Endothelial cell of umbilical vein (primary cell): ENCODE measurements around the gene NELFA. TPM values are rescaled to one million over a fixed set of nuclear protein-coding genes. Genes with fewer than 3 reads are reported as not detected.

Source experiments
- BruUV-seq: library from RNA; stranded (reverse); fragments of 400-500 nt; replicated peaks from 2 replicates; lab custom pipeline; 2021; lab: Mats Ljungman, UMichigan
- CTCF ChIA-PET: fragments of 300-600, 350-600 bp; sonication (Branson Sonifier 250); formaldehyde crosslinking; loops from one replicate; lab custom pipeline; 2021; ENCODE audit warnings: antibody characterized with exemption, inconsistent platforms; lab: Charles Lee
- POLR2A ChIA-PET: fragments of 300-600, 350-600 bp; sonication (Branson Sonifier 250); formaldehyde crosslinking; loops from one replicate; lab custom pipeline; 2021; ENCODE audit warnings: antibody characterized with exemption, inconsistent platforms; lab: Charles Lee
- DNase-seq: peaks from one replicate; pipeline ENCODE4 v3.0.0-alpha.2; 2011; ENCODE audit warnings: low read depth, low spot score
- FAIRE-seq: peaks from 2 replicates; lab custom pipeline; 2011; peaks lifted over from hg19 to GRCh38; lab: Jason Lieb, UNC
- H2AFZ ChIP-seq: 2 replicates; pipeline ENCODE4 v1.6.0; 2012; ENCODE audit warnings: low read depth, low read length, control low read depth, inconsistent platforms
- H3K27ac ChIP-seq: 2 replicates; pipeline ENCODE4 v1.5.1; 2011; ENCODE audit warnings: low read depth, mild to moderate bottlenecking, control low read depth, low read length, moderate library complexity; ENCODE audit not compliant: insufficient read depth
- H3K27me3 ChIP-seq, 2 experiments: 2 replicates each; pipeline versions ENCODE4 v1.6.0 to v1.6.1; 2011; ENCODE audit warnings: low read length in 2 of 2, mixed read lengths in 1 of 2; ENCODE audit not compliant: control insufficient read depth in 2 of 2, insufficient read depth in 2 of 2
- H3K36me3 ChIP-seq, 2 experiments: 2 replicates in 1 of 2; 3 replicates in 1 of 2; pipeline ENCODE4 v1.5.1; 2011; ENCODE audit warnings: low read length in 2 of 2, mild to moderate bottlenecking in 1 of 2, moderate library complexity in 1 of 2; ENCODE audit not compliant: control insufficient read depth in 2 of 2, insufficient read depth in 2 of 2; ENCODE audit errors: extremely low read depth in 1 of 2
- H3K4me1 ChIP-seq: 3 replicates; pipeline ENCODE4 v1.5.1; 2011; ENCODE audit warnings: mild to moderate bottlenecking, low read length; ENCODE audit not compliant: control insufficient read depth, insufficient read depth; ENCODE audit errors: extremely low read depth
- H3K4me2 ChIP-seq: 2 replicates; pipeline ENCODE4 v1.6.1; 2011; ENCODE audit warnings: low read length, control low read depth, mixed read lengths; ENCODE audit not compliant: insufficient read depth
- H3K4me3 ChIP-seq, 3 experiments: fragments of 200-600 bp in 1 of 3; sonication (generic), shearing (Covaris generic) in 1 of 3; replicated peaks in 1 of 3; 2 replicates each; pipeline ENCODE4 v1.5.1; 2011 to 2016; ENCODE audit warnings: control low read depth in 3 of 3, low read length in 3 of 3, mild to moderate bottlenecking in 2 of 3, inconsistent platforms in 1 of 3, low read depth in 1 of 3, moderate library complexity in 1 of 3; ENCODE audit not compliant: insufficient read depth in 1 of 3
- H3K79me2 ChIP-seq: 2 replicates; pipeline ENCODE4 v1.6.0; 2012; ENCODE audit warnings: low read length, inconsistent platforms; ENCODE audit not compliant: control insufficient read depth, insufficient read depth
- H3K9ac ChIP-seq: replicated peaks from 2 replicates; pipeline ENCODE3; 2011; ENCODE audit warnings: low read length, control low read depth; ENCODE audit not compliant: insufficient read depth; ENCODE audit errors: extremely low read depth
- H3K9me1 ChIP-seq: replicated peaks from 3 replicates; pipeline ENCODE4 v1.6.0; 2011; ENCODE audit warnings: mild to moderate bottlenecking, low read length; ENCODE audit not compliant: control insufficient read depth, insufficient read depth; ENCODE audit errors: extremely low read depth
- H3K9me3 ChIP-seq: replicated peaks from 2 replicates; pipeline ENCODE4 v1.5.1; 2012; ENCODE audit warnings: low read length, inconsistent platforms; ENCODE audit not compliant: control insufficient read depth, insufficient read depth
- H4K20me1 ChIP-seq: replicated peaks from 2 replicates; pipeline ENCODE3; 2011; ENCODE audit warnings: mild to moderate bottlenecking, low read length; ENCODE audit not compliant: control insufficient read depth, insufficient read depth; ENCODE audit errors: extremely low read depth
- CTCF ChIP-seq, 2 donors: IDR thresholded peaks; 1 replicate in 1 of 2; 2 replicates in 1 of 2; pipeline ENCODE4 v1.5.1; 2011; ENCODE audit warnings: low read length in 2 of 2, mild to moderate bottlenecking in 2 of 2, moderate library complexity in 2 of 2, control low read depth in 1 of 2, inconsistent platforms in 1 of 2, low read depth in 1 of 2; ENCODE audit not compliant: insufficient read depth in 1 of 2; ENCODE audit errors: extremely low read depth in 1 of 2
- EZH2 ChIP-seq: IDR thresholded peaks from 2 replicates; pipeline ENCODE4 v1.6.1; 2012; ENCODE audit warnings: borderline replicate concordance, low read depth, mild to moderate bottlenecking, moderate library complexity, low read length, inconsistent platforms; ENCODE audit not compliant: severe bottlenecking
- FOS ChIP-seq: IDR thresholded peaks from 2 replicates; pipeline ENCODE4 v1.6.1; 2011; ENCODE audit warnings: mild to moderate bottlenecking, low read length, moderate library complexity, borderline replicate concordance; ENCODE audit not compliant: insufficient read depth
- GATA2 ChIP-seq: IDR thresholded peaks from 2 replicates; pipeline ENCODE4 v1.7.0; 2011; ENCODE audit warnings: low read depth, mild to moderate bottlenecking, moderate library complexity, mixed read lengths, low read length; ENCODE audit not compliant: insufficient read length, insufficient read depth
- JUN ChIP-seq: IDR thresholded peaks from 2 replicates; pipeline ENCODE4 v1.6.1; 2011; ENCODE audit warnings: borderline replicate concordance, low read depth; ENCODE audit not compliant: insufficient read length, insufficient read depth
- MYC ChIP-seq: IDR thresholded peaks from one replicate; pipeline ENCODE4 v1.6.1; 2011; ENCODE audit warnings: mild to moderate bottlenecking, low read depth, low read length
- POLR2A ChIP-seq: IDR thresholded peaks from 2 replicates; pipeline ENCODE4 v1.6.1; 2012; ENCODE audit warnings: low read depth, mild to moderate bottlenecking, control low read depth, low read length
- POLR2AphosphoS5 ChIP-seq: IDR thresholded peaks from 2 replicates; pipeline ENCODE4 v1.6.1; 2012; ENCODE audit warnings: low read depth, mild to moderate bottlenecking, control low read depth, low read length, moderate library complexity; ENCODE audit not compliant: insufficient read depth
- dilution Hi-C: fragments of 300-500 bp; cut with MboI; formaldehyde crosslinking; loops from one replicate; pipeline ENCODE4 v1.15.0; 2019; ENCODE audit warnings: low sequenced_read_pairs; ENCODE audit not compliant: extremely low pct_ligation_motif_present
- intact Hi-C: fragments of 100-400 bp; cut with micrococcal nuclease; formaldehyde crosslinking; loops from one replicate; pipeline ENCODE4 v1.10.0; 2022
- polyA plus RNA-seq, 4 experiments: library from polyadenylated mRNA; depleted of rRNA in 3 of 4; stranded (reverse) in 3 of 4; unstranded in 1 of 4; fragments of >200 nt; gene quantifications; 2 replicates each; pipeline versions ENCODE4 v1.2.1 to v1.2.3, GENCODE V29; 2011 to 2012; ENCODE audit warnings: missing spikeins in 1 of 4
- total RNA-seq: library from RNA; stranded (reverse); gene quantifications from 2 replicates; pipeline ENCODE4 v1.2.3, GENCODE V29; 2021
- TF ChIP-seq, protein P1 (sequence below): IDR thresholded peaks from 2 replicates; pipeline ENCODE4 v1.6.1; 2011; ENCODE audit not compliant: insufficient read depth, insufficient read length

Gene NELFA
- total and polyA plus RNA-seq, 2 donors (not counting 3 experiments of a cell fraction or from before 2014, with no cell fraction given), result 22.8 to 30.3 TPM

DNA sequence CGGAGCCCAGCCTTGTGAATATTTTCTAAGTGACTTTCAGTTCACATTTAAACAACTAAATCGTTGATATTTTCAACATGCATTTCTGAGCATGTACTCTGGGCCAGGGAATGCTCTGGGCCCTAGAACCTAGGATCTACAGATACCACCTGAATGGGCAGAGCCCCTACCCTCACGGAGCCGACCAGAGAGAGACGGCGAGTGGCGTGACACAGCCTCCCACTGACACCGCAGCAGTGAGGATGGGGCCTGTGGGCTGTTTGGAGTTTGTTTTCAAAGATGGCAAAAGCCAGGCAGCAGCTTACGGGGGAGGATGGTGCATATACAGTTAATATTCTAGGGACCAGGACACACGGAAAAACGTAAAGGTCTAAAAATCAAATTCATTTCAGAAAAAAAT lies 17.7 kb downstream of the NELFA start:
- no peak for TF ChIP-seq GATA2
- TF ChIP-seq JUN, result no peak
- TF ChIP-seq POLR2AphosphoS5, result no peak
- TF ChIP-seq CTCF (IDR thresholded peaks at IDR 0.05; ENCODE audit: extremely low read depth in 1 of 2, insufficient read depth in 1 of 2, low read depth in 1 of 2, low read length in 2 of 2), result no peak
- TF ChIP-seq MYC, result no peak
- no peak for TF ChIP-seq FOS
- no peak for TF ChIP-seq POLR2A
- TF ChIP-seq EZH2, result no peak
- TF ChIP-seq, protein P1, sequence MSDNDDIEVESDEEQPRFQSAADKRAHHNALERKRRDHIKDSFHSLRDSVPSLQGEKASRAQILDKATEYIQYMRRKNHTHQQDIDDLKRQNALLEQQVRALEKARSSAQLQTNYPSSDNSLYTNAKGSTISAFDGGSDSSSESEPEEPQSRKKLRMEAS, result no peak
- CTCF ChIA-PET, result no interaction called here
- H3K9me3 ChIP-seq, result no peaks in the 10 kb centered on the region
- peaks cover 0 to 30% of the 10 kb centered on the region in 2 experiments for H3K36me3 ChIP-seq
- intact Hi-C loops (no loop called here), dilution Hi-C loops (no loop called here)
- H3K27me3 ChIP-seq, result no peaks in the 10 kb centered on the region
- no peak for DNase-seq
- H3K4me3 ChIP-seq, result no peak overlapping the region
- H3K27ac ChIP-seq, result no peak overlapping the region
- FAIRE-seq, result no peak
- no peaks in the 10 kb centered on the region for H4K20me1 ChIP-seq
- no peak overlapping the region for H3K9ac ChIP-seq
- H3K9me1 ChIP-seq, result no peaks in the 10 kb centered on the region
- no peaks in the 10 kb centered on the region for H3K4me1 ChIP-seq
- BruUV-seq, result no TSS peak
- H3K4me2 ChIP-seq, result no peak overlapping the region
- no peak overlapping the region for H2AFZ ChIP-seq
- POLR2A ChIA-PET, result no interaction called here
- peaks cover 8% of the 10 kb centered on the region for H3K79me2 ChIP-seq
